Measurements from ENCODE around the gene CLIC4. TPM values are rescaled to one million over a fixed set of nuclear protein-coding genes. Genes with fewer than 3 reads are reported as not detected.
A peak's percentile ranks its signal among the peaks of the same experiment; 100 is the strongest.
"Not testable (repeated sequence)": the region's sequence is repeated elsewhere in the genome, so short reads cannot be mapped to it uniquely, and the experiment has no call there.

The CLIC4 gene
- total RNA-seq, result 90.4 TPM in 2 replicates
- long read RNA-seq, full-length matches to known transcripts, result 99 of 128 reads
- long read RNA-seq, partial matches to known transcripts, result 3 of 128 reads
- long read RNA-seq, other reads (novel, unspliced or antisense), result 26 of 128 reads

DNA sequence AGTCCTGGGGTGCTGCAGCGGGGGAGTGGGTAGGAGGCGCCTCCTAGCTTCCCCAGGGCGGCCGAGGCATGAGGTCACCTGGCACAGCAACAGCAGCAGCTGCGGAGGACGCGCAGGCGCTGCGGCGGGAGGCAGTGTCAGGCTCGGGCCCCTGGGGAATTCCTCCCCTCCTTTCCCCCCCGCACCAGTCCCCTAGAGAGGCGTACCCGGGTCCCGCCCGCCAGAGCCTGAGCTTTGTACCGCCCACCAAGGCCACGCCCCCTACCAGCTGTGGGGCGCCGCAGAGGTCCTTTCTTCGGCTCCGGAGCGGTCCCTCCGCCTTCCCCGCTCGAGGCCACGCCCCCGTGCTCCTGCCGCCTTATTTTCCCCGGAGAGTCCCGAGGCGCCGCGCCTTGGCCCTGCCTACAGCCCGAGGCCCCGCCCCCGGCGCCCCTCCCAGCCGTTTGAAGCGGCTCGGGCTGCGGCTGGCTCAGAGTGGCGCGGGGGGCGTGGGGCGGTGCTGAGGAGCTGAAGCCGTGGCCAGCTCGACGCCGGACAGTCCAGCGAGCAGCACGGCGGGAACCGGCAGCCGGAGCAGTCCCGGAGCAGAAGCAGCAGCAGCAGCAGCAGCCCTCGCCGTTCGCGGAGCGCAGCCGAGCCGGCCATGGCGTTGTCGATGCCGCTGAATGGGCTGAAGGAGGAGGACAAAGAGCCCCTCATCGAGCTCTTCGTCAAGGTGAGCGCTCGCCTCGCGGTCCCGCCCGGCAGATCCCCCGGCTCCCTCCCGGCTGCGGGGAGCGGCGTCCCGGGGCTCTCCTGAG, at the start of gene CLIC4:
CLIC4 (plus strand) TSS at position 537 of the 800 bp plus-strand sequence; CDS start at position 644, 107 bp downstream.
- DNase-seq (ENCODE audit: low spot score, unreplicated experiment), result peak; percentile 100
- peak within 1 kb of the TSS; percentile 97 for H3K27ac Mint-ChIP-seq
- peaks cover 3% of the 10 kb centered on the region for H3K36me3 Mint-ChIP-seq (ENCODE audit: insufficient read depth)
- TF ChIP-seq CTCF (IDR thresholded peaks at IDR 0.05; ENCODE audit: unreplicated experiment), result no peak
- H3K4me3 Mint-ChIP-seq (ENCODE audit: low read depth), result peak within 1 kb of the TSS; percentile 91
- H3K4me1 Mint-ChIP-seq (ENCODE audit: low read depth), result peaks cover 24% of the 10 kb centered on the region
- peaks cover 12% of the 10 kb centered on the region for H3K27me3 Mint-ChIP-seq
- no peaks in the 10 kb centered on the region for H3K9me3 Mint-ChIP-seq (ENCODE audit: low read depth)

DNA sequence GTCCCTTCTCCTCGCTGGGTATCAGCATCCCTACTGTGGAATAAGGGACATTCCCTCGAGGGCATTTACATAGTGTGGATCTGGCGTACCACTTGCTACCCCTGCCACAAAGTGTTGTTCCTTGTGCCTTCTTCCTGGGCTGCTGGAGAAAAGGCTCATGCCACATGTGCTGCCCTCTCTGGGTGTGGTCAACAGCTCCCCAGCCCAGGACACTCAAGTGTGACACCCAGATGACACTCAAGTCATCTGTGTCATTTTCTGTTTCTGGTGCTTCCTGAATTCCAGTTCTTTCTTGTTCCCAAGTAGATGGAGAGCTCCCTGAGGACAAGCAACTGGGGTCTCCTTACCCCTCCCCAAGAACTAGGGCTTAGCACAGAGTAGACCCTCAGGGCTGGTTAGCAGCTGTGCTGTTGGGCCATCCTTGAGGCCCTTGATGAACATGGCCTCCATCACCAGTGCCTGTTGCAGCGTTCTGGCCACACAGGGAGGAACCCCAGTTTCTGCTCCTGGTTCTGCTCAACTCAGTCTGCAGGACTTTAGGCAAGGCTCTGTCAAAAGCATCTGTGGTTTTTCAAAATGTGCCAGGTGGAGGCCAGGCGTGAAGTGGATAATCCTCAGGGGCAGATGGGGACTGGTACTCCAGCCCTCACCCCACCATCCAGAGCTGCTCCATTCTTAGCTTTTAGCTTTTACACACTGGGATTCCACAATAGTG, 49.0 kb upstream of the CLIC4 start:
- TF ChIP-seq CTCF (IDR thresholded peaks at IDR 0.05; ENCODE audit: unreplicated experiment), result no peak
- Mint-ChIP-seq H3K27me3 (no peaks in the 10 kb centered on the region), H3K9me3 (ENCODE audit: low read depth) (no peaks in the 10 kb centered on the region), H3K36me3 (ENCODE audit: insufficient read depth) (no peaks in the 10 kb centered on the region), H3K4me1 (ENCODE audit: low read depth) (no peaks in the 10 kb centered on the region), H3K27ac (no peak overlapping the region), H3K4me3 (ENCODE audit: low read depth) (no peak overlapping the region)
- DNase-seq (ENCODE audit: low spot score, unreplicated experiment), result no peak

- H3K27me3 Mint-ChIP-seq, result no peaks in the 10 kb centered on the region
- no peak for TF ChIP-seq CTCF (IDR thresholded peaks at IDR 0.05; ENCODE audit: unreplicated experiment)
- H3K27ac Mint-ChIP-seq, result no peak overlapping the region
- no peaks in the 10 kb centered on the region for H3K36me3 Mint-ChIP-seq (ENCODE audit: insufficient read depth)
- H3K4me1 Mint-ChIP-seq (ENCODE audit: low read depth), result no peaks in the 10 kb centered on the region
- no peak overlapping the region for H3K4me3 Mint-ChIP-seq (ENCODE audit: low read depth)
- DNase-seq (ENCODE audit: low spot score, unreplicated experiment), result no peak
- H3K9me3 Mint-ChIP-seq (ENCODE audit: low read depth), result no peaks in the 10 kb centered on the region
Measured at GRCh38 chr1:24696756-24697330, 48.4 kb upstream of the CLIC4 start.

- not testable (repeated sequence) for H3K27ac Mint-ChIP-seq
Measured at GRCh38 chr1:24697453-24698001, 47.7 kb upstream of the CLIC4 start.

GRCh38 chr1:24698326-24698725, 46.9 kb upstream of the CLIC4 start:
- not testable (repeated sequence) for H3K4me3 Mint-ChIP-seq (ENCODE audit: low read depth); H3K4me1 Mint-ChIP-seq (ENCODE audit: low read depth); H3K9me3 Mint-ChIP-seq (ENCODE audit: low read depth); DNase-seq (ENCODE audit: low spot score, unreplicated experiment); H3K36me3 Mint-ChIP-seq (ENCODE audit: insufficient read depth); H3K27ac Mint-ChIP-seq; H3K27me3 Mint-ChIP-seq

More at GRCh38 chr1:24697453-24698001, 47.7 kb upstream of the CLIC4 start:
- not testable (repeated sequence) for DNase-seq (ENCODE audit: low spot score, unreplicated experiment); H3K4me1 Mint-ChIP-seq (ENCODE audit: low read depth); H3K27me3 Mint-ChIP-seq; H3K9me3 Mint-ChIP-seq (ENCODE audit: low read depth); H3K36me3 Mint-ChIP-seq (ENCODE audit: insufficient read depth); H3K4me3 Mint-ChIP-seq (ENCODE audit: low read depth)

DNA sequence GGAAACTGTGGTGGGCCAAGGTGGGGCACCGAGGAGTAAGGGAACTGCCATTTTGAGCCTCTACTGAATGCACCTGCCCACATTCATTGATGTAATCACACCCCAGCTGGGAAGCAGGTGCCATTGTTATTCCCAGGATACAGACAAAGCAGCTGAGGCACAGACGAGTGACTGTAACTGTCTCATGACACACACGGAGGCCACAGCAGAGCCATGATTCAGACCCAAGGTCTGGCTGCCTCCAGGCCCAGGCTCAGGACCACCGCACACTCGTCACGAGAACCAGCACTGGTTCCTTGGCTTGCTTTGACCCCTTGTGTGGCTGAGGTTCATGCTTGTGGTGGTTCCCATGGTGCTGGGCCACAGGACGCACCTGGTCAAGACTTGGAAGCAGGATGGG, 45.6 kb upstream of the CLIC4 start:
- Mint-ChIP-seq H3K36me3 (ENCODE audit: insufficient read depth) (no peaks in the 10 kb centered on the region), H3K27me3 (no peaks in the 10 kb centered on the region), H3K9me3 (ENCODE audit: low read depth) (no peaks in the 10 kb centered on the region), H3K4me3 (ENCODE audit: low read depth) (no peak overlapping the region), H3K4me1 (ENCODE audit: low read depth) (no peaks in the 10 kb centered on the region), H3K27ac (no peak overlapping the region)
- no peak for DNase-seq (ENCODE audit: low spot score, unreplicated experiment)
- TF ChIP-seq CTCF (IDR thresholded peaks at IDR 0.05; ENCODE audit: unreplicated experiment), result no peak

Measured in progenitor cell of endocrine pancreas (in vitro differentiated cells).